ENCODE results near the gene NMT1. TPM values are rescaled to one million over a fixed set of nuclear protein-coding genes. Genes with fewer than 3 reads are reported as not detected.

The NMT1 gene
- total RNA-seq, 1 experiment from 2014 or later, result 152 TPM

DNA sequence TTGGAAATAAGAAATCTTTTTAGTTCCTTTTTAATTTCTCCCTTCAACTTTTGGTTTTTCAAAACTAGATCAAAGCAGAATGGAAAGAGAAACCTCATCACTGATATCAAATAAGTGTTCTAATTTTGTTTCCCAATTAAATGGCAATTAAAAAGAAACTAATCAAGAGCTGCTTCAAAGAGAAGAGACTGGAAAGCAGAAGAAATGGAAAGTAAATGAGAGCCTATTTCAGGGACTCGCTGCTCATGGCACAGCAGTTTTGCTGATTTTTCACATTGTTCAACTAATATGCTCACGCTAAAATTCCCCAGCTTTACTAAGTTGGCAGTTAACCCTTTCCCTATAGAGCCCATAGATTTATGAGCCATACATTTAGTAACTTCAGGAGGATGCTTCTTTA, 6.5 kb downstream of the NMT1 start:
- H3K4me1 Mint-ChIP-seq, result no peaks in the 10 kb centered on the region
- CTCF ChIA-PET, result interaction anchor here (1.5 kb wide), 1 partner anchor 31 kb away, joined by 5 read pairs; no protein-coding TSS in a partner anchor
- TF ChIP-seq, protein P1, sequence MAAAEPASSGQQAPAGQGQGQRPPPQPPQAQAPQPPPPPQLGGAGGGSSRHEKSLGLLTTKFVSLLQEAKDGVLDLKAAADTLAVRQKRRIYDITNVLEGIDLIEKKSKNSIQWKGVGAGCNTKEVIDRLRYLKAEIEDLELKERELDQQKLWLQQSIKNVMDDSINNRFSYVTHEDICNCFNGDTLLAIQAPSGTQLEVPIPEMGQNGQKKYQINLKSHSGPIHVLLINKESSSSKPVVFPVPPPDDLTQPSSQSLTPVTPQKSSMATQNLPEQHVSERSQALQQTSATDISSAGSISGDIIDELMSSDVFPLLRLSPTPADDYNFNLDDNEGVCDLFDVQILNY (CRISPR knock-in tag; IDR thresholded peaks at IDR 0.05), result no peak
- TF ChIP-seq ZNF396 (CRISPR knock-in tag; IDR thresholded peaks at IDR 0.05; ENCODE audit: borderline replicate concordance), result no peak
- TF ChIP-seq, protein P2, sequence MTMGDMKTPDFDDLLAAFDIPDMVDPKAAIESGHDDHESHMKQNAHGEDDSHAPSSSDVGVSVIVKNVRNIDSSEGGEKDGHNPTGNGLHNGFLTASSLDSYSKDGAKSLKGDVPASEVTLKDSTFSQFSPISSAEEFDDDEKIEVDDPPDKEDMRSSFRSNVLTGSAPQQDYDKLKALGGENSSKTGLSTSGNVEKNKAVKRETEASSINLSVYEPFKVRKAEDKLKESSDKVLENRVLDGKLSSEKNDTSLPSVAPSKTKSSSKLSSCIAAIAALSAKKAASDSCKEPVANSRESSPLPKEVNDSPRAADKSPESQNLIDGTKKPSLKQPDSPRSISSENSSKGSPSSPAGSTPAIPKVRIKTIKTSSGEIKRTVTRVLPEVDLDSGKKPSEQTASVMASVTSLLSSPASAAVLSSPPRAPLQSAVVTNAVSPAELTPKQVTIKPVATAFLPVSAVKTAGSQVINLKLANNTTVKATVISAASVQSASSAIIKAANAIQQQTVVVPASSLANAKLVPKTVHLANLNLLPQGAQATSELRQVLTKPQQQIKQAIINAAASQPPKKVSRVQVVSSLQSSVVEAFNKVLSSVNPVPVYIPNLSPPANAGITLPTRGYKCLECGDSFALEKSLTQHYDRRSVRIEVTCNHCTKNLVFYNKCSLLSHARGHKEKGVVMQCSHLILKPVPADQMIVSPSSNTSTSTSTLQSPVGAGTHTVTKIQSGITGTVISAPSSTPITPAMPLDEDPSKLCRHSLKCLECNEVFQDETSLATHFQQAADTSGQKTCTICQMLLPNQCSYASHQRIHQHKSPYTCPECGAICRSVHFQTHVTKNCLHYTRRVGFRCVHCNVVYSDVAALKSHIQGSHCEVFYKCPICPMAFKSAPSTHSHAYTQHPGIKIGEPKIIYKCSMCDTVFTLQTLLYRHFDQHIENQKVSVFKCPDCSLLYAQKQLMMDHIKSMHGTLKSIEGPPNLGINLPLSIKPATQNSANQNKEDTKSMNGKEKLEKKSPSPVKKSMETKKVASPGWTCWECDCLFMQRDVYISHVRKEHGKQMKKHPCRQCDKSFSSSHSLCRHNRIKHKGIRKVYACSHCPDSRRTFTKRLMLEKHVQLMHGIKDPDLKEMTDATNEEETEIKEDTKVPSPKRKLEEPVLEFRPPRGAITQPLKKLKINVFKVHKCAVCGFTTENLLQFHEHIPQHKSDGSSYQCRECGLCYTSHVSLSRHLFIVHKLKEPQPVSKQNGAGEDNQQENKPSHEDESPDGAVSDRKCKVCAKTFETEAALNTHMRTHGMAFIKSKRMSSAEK (CRISPR knock-in tag; IDR thresholded peaks at IDR 0.05; ENCODE audit: borderline replicate concordance), result no peak
- no peak for TF ChIP-seq ELF4 (CRISPR knock-in tag; IDR thresholded peaks at IDR 0.05; ENCODE audit: low read depth)
- TF ChIP-seq ZNF219 (CRISPR knock-in tag; IDR thresholded peaks at IDR 0.05; ENCODE audit: borderline replicate concordance), result no peak
- no peak for TF ChIP-seq SP1 (CRISPR knock-in tag; conservative IDR thresholded peaks at IDR 0.05)
- no peak for TF ChIP-seq TCF7 (CRISPR knock-in tag; IDR thresholded peaks at IDR 0.05; ENCODE audit: low read depth)
- TF ChIP-seq, protein P3, sequence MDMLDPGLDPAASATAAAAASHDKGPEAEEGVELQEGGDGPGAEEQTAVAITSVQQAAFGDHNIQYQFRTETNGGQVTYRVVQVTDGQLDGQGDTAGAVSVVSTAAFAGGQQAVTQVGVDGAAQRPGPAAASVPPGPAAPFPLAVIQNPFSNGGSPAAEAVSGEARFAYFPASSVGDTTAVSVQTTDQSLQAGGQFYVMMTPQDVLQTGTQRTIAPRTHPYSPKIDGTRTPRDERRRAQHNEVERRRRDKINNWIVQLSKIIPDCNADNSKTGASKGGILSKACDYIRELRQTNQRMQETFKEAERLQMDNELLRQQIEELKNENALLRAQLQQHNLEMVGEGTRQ (CRISPR knock-in tag; IDR thresholded peaks at IDR 0.05), result no peak

DNA sequence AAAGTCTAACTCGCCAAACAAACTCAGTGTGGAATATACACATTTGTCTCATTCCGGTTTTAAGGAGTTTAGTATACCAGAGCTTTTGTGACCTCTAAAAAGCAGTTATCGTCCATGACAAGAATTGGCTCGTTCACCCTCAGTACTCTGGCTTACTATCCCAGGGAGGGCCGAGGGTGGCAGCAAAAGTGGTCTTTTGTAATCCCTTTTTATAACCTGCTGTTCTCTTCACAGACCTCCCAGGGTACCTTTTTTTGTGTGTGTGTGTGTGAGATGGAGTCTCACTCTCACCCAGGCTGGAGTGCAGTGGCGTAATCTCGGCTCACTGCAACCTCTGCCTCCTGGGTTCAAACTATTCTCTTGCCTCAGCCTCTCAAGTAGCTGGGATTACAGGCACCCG, 8.9 kb downstream of the NMT1 start:
- CTCF ChIA-PET, result interaction anchor here (1.2 to 1.3 kb wide), 2 partner anchors 29 to 65 kb away, joined by 3 to 5 read pairs; partner anchors contain the start of gene ACBD4
- no peak overlapping the region for H3K4me3 Mint-ChIP-seq
- peaks cover 40% of the 10 kb centered on the region for H3K36me3 Mint-ChIP-seq
- POLR2A ChIA-PET, result no interaction called here
- H3K9me3 Mint-ChIP-seq, result no peaks in the 10 kb centered on the region
- H3K4me1 Mint-ChIP-seq, result no peaks in the 10 kb centered on the region
- H3K27ac Mint-ChIP-seq, result no peak overlapping the region
- DNase-seq (ENCODE audit: low spot score) (no peak), ATAC-seq (no peak)
- no peaks in the 10 kb centered on the region for H3K27me3 Mint-ChIP-seq (ENCODE audit: low read depth)
- TF ChIP-seq ELF4 (CRISPR knock-in tag; IDR thresholded peaks at IDR 0.05; ENCODE audit: low read depth), result no peak
- TF ChIP-seq, protein P4, sequence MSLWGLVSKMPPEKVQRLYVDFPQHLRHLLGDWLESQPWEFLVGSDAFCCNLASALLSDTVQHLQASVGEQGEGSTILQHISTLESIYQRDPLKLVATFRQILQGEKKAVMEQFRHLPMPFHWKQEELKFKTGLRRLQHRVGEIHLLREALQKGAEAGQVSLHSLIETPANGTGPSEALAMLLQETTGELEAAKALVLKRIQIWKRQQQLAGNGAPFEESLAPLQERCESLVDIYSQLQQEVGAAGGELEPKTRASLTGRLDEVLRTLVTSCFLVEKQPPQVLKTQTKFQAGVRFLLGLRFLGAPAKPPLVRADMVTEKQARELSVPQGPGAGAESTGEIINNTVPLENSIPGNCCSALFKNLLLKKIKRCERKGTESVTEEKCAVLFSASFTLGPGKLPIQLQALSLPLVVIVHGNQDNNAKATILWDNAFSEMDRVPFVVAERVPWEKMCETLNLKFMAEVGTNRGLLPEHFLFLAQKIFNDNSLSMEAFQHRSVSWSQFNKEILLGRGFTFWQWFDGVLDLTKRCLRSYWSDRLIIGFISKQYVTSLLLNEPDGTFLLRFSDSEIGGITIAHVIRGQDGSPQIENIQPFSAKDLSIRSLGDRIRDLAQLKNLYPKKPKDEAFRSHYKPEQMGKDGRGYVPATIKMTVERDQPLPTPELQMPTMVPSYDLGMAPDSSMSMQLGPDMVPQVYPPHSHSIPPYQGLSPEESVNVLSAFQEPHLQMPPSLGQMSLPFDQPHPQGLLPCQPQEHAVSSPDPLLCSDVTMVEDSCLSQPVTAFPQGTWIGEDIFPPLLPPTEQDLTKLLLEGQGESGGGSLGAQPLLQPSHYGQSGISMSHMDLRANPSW (CRISPR knock-in tag; conservative IDR thresholded peaks at IDR 0.05; ENCODE audit: low read depth), result no peak
- TF ChIP-seq, protein P5, sequence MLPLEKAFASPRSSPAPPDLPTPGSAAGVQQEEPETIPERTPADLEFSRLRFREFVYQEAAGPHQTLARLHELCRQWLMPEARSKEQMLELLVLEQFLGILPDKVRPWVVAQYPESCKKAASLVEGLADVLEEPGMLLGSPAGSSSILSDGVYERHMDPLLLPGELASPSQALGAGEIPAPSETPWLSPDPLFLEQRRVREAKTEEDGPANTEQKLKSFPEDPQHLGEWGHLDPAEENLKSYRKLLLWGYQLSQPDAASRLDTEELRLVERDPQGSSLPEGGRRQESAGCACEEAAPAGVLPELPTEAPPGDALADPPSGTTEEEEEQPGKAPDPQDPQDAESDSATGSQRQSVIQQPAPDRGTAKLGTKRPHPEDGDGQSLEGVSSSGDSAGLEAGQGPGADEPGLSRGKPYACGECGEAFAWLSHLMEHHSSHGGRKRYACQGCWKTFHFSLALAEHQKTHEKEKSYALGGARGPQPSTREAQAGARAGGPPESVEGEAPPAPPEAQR (CRISPR knock-in tag; IDR thresholded peaks at IDR 0.05), result no peak
- no peak for TF ChIP-seq PRRX2 (CRISPR knock-in tag; IDR thresholded peaks at IDR 0.05)
- no peak for TF ChIP-seq ATF1 (CRISPR knock-in tag; IDR thresholded peaks at IDR 0.05)
- no peak for TF ChIP-seq ZNF263 (CRISPR knock-in tag; IDR thresholded peaks at IDR 0.05; ENCODE audit: low read depth)
- no peak for TF ChIP-seq OVOL2 (CRISPR knock-in tag; IDR thresholded peaks at IDR 0.05; ENCODE audit: borderline replicate concordance)
- TF ChIP-seq, protein P6, sequence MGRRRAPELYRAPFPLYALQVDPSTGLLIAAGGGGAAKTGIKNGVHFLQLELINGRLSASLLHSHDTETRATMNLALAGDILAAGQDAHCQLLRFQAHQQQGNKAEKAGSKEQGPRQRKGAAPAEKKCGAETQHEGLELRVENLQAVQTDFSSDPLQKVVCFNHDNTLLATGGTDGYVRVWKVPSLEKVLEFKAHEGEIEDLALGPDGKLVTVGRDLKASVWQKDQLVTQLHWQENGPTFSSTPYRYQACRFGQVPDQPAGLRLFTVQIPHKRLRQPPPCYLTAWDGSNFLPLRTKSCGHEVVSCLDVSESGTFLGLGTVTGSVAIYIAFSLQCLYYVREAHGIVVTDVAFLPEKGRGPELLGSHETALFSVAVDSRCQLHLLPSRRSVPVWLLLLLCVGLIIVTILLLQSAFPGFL (CRISPR knock-in tag; IDR thresholded peaks at IDR 0.05; ENCODE audit: borderline replicate concordance), result no peak
- TF ChIP-seq, protein P7, sequence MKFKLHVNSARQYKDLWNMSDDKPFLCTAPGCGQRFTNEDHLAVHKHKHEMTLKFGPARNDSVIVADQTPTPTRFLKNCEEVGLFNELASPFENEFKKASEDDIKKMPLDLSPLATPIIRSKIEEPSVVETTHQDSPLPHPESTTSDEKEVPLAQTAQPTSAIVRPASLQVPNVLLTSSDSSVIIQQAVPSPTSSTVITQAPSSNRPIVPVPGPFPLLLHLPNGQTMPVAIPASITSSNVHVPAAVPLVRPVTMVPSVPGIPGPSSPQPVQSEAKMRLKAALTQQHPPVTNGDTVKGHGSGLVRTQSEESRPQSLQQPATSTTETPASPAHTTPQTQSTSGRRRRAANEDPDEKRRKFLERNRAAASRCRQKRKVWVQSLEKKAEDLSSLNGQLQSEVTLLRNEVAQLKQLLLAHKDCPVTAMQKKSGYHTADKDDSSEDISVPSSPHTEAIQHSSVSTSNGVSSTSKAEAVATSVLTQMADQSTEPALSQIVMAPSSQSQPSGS (CRISPR knock-in tag; IDR thresholded peaks at IDR 0.05; ENCODE audit: borderline replicate concordance, low read depth), result no peak
- TF ChIP-seq, protein P8, sequence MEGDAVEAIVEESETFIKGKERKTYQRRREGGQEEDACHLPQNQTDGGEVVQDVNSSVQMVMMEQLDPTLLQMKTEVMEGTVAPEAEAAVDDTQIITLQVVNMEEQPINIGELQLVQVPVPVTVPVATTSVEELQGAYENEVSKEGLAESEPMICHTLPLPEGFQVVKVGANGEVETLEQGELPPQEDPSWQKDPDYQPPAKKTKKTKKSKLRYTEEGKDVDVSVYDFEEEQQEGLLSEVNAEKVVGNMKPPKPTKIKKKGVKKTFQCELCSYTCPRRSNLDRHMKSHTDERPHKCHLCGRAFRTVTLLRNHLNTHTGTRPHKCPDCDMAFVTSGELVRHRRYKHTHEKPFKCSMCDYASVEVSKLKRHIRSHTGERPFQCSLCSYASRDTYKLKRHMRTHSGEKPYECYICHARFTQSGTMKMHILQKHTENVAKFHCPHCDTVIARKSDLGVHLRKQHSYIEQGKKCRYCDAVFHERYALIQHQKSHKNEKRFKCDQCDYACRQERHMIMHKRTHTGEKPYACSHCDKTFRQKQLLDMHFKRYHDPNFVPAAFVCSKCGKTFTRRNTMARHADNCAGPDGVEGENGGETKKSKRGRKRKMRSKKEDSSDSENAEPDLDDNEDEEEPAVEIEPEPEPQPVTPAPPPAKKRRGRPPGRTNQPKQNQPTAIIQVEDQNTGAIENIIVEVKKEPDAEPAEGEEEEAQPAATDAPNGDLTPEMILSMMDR (IDR thresholded peaks at IDR 0.05), result no peak
- no peak for TF ChIP-seq ZBTB21 (CRISPR knock-in tag; IDR thresholded peaks at IDR 0.05; ENCODE audit: borderline replicate concordance)
- TF ChIP-seq NFATC4 (CRISPR knock-in tag; IDR thresholded peaks at IDR 0.05), result no peak
- TF ChIP-seq FOXJ3 (CRISPR knock-in tag; IDR thresholded peaks at IDR 0.05; ENCODE audit: borderline replicate concordance), result no peak

More for the DNA sequence above, 6.5 kb downstream of the NMT1 start:
- Mint-ChIP-seq H3K36me3 (peaks cover 31% of the 10 kb centered on the region), H3K27ac (no peak overlapping the region; the same call in 1 of the 2 replicates), H3K4me3 (no peak overlapping the region), H3K9me3 (no peaks in the 10 kb centered on the region), H3K27me3 (ENCODE audit: low read depth) (no peaks in the 10 kb centered on the region)
- POLR2A ChIA-PET, result interaction anchor here (0.5 kb wide), 2 partner anchors 21 to 89 kb away, joined by 3 read pairs; no protein-coding TSS in a partner anchor
- DNase-seq (ENCODE audit: low spot score) (no peak), ATAC-seq (no peak)
